Effector memory CD4-positive, alpha-beta T cell (primary cell): ENCODE results near the gene DDRGK1.
"Not testable (repeated sequence)": the region's sequence is repeated elsewhere in the genome, so short reads cannot be mapped to it uniquely, and the experiment has no call there.

Experiments
- DNase-seq, 3 donors: peaks; one replicate each; pipeline ENCODE4 v3.0.0-alpha.2; 2020
- H3K27ac ChIP-seq: 2 replicates; pipeline ENCODE4 v1.7.0; 2013; ENCODE audit warnings: mild to moderate bottlenecking, low read length, moderate library complexity; ENCODE audit not compliant: insufficient read depth, poor library complexity, severe bottlenecking
- H3K27me3 ChIP-seq: replicated peaks from 2 replicates; pipeline ENCODE4 v1.7.0; 2013; ENCODE audit warnings: mild to moderate bottlenecking, low read length; ENCODE audit not compliant: insufficient read depth, control insufficient read depth, poor library complexity, severe bottlenecking
- H3K36me3 ChIP-seq: 2 replicates; pipeline ENCODE4 v1.7.0; 2013; ENCODE audit warnings: mild to moderate bottlenecking, low read length, moderate library complexity; ENCODE audit not compliant: control insufficient read depth, insufficient read depth
- H3K4me1 ChIP-seq: 2 replicates; pipeline ENCODE4 v1.7.0; 2013; ENCODE audit warnings: low read length, mild to moderate bottlenecking; ENCODE audit not compliant: control insufficient read depth, insufficient read depth, poor library complexity, severe bottlenecking
- H3K4me3 ChIP-seq: 2 replicates; pipeline ENCODE4 v1.7.0; 2013; ENCODE audit warnings: low read length, low read depth, mild to moderate bottlenecking; ENCODE audit not compliant: insufficient read depth, poor library complexity, severe bottlenecking
- H3K9me3 ChIP-seq: 2 replicates; pipeline ENCODE4 v1.7.0; 2013; ENCODE audit warnings: mild to moderate bottlenecking, low read length, moderate library complexity; ENCODE audit not compliant: control insufficient read depth

The DDRGK1 gene

DNA sequence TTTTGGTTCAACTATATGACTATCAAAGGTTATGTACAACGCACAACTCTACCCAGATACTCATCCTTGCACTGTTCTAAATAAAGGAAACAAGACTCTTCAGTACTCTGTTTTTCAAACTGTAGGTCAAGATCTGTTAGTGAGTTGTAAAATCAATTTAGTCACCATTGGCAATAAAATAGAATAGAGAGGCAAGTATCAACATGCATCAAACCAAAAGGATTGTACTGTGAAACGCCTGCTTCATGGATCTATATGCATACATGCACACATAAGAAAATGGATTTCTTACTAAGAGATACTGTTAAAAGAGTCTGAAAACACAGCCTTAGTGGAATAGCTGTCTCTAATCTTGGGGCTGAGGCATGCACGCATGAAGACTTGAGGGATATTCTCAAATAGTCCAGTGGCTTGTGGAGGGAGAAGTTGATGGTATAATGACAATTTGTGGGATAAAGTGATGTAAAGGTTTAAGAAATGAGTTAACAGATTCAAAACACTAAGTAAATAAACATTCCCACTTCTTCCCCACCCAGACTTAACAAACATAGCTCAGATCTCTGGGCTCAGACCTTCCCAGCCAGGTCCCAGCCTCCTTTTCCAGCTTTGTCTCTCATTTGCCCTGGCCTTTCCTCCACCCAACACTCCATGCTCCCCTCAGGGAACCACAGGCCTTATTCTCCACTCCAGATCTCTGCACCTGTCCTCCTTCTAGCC lies 20.4 kb downstream of the DDRGK1 start:
- H3K36me3 ChIP-seq, result no peaks in the 10 kb centered on the region
- H3K9me3 ChIP-seq, result no peaks in the 10 kb centered on the region
- no peaks in the 10 kb centered on the region for H3K4me1 ChIP-seq
- H3K4me3 ChIP-seq, result no peak overlapping the region
- no peak overlapping the region for H3K27ac ChIP-seq
- H3K27me3 ChIP-seq, result no peaks in the 10 kb centered on the region
- no peak for DNase-seq

DNA sequence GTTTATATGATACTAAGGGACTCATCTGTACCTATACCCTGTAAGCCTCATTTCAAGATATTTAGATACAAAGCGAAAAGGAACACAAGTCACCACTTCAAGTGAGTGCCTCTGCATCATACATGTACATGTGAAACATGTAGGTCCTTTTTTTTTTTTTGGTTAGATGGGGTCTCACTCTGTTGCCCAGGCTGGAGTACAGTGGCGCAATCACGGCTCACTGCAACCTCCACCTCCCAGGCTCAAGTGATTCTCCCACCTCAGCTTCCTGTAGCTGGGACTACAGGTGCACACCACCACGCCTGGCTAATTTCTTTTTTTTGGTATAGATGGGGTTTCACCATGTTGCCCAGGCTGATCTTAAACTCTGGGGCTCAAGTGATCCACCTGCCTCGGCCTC lies 22.1 kb downstream of the DDRGK1 start:
- H3K4me1 ChIP-seq, H3K36me3 ChIP-seq, H3K9me3 ChIP-seq, H3K4me3 ChIP-seq, DNase-seq, H3K27ac ChIP-seq, H3K27me3 ChIP-seq: not testable (repeated sequence)

DNA sequence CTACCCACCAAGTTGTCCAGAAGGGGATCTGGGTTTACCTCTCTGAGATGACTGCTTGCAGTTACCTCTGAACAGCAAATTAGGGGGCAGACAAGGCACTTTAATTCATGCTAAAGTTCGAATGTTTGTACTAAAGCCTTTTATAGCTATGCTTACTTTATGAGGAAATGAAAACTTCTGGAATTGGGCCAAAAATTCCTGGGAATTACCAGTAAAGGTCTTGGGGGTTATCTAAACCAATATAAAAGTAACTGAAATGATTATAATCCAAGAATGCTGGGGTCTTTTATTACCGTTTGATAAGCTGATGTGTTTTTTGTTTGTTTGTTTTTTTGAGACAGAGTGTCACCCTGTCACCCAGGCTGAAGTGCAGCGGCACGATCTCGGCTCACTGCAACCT lies 23.2 kb downstream of the DDRGK1 start:
- Histone ChIP-seq H3K27me3 (no peaks in the 10 kb centered on the region), H3K27ac (no peak overlapping the region), H3K36me3 (no peaks in the 10 kb centered on the region), H3K4me3 (no peak overlapping the region), H3K9me3 (no peaks in the 10 kb centered on the region), H3K4me1 (no peaks in the 10 kb centered on the region)
- DNase-seq, result no peak

DNA sequence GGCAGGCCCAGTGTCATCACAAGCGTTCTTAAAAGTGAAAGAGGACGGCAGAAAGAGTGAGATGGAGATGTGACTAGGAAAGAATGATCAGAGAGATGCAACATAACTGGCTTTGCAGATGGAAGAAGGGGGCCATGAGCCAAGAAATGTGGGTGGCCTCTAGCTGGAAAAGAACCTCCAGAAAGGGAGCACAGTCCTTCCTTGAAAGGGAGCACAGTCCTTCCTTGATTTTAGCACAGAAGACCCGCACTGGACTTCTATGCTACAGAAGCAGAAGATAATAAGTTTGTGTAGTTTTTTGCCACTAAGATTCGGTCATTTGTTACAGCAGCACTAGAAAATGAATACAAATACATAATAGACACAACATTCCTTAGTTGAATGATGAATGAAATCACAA lies 24.2 kb downstream of the DDRGK1 start:
- Histone ChIP-seq H3K9me3 (no peaks in the 10 kb centered on the region), H3K27me3 (no peaks in the 10 kb centered on the region), H3K4me1 (no peaks in the 10 kb centered on the region), H3K36me3 (no peaks in the 10 kb centered on the region), H3K4me3 (no peak overlapping the region), H3K27ac (no peak overlapping the region)
- DNase-seq, result no peak

DNA sequence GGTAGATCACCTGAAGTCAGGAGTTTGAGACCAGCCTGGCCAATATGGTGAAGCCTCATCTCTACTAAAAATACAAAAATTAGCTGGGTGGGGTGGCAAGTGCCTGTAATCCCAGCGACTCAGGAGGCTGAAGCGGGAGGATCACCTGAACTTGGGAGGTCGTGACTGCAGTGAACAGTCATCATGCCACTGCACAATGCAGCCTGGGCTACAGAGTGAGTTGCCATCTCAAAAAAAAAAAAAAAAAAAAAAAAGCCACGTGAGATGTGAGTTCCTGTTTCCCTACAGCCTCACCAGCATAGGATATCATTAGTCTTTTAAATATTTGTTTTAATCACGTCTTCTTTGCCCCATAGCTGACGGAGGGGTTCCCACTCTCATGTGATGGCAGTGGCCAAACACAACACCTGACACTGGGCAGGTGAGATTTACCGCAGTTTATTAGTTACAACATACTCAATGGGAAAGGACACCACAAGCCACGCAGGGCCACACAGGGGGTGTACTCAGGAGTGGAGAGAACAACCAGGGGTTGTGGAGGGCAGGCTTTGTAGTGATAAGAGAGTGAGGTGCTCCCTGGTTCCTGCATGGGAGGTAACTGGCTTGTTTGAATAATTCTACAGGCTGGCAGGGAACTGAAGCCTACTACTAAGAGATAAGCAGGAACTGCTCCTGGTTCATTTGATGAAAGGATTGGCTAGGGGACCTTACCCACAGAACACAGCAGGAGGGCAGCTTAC lies 26.6 kb downstream of the DDRGK1 start:
- no peaks in the 10 kb centered on the region for H3K9me3 ChIP-seq
- H3K4me3 ChIP-seq, result no peak overlapping the region
- no peak overlapping the region for H3K27ac ChIP-seq
- no peaks in the 10 kb centered on the region for H3K36me3 ChIP-seq
- H3K27me3 ChIP-seq, result peaks cover 3% of the 10 kb centered on the region
- no peak for DNase-seq
- H3K4me1 ChIP-seq, result peaks cover 10% of the 10 kb centered on the region

DNA sequence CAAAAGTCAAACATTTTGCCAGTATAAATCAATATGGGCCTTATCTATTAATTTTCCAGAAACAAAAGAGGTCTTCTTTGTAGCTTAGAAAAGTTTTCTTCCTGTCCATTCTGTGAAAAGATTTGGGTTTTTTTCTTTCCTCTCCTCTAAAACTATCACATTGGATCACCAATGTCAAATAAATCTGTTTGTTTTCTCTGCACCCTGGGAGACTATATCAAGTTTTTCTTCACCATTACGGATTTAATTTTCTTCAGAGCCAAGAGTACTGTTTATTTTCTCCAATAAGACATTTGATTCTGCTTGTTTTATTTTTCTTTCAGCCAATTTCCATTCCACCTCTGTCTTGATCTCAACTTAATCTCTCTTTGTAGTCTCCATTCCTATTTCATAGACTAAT lies 29.2 kb downstream of the DDRGK1 start:
- Histone ChIP-seq H3K27ac (no peak overlapping the region), H3K27me3 (peaks cover 3% of the 10 kb centered on the region), H3K36me3 (no peaks in the 10 kb centered on the region), H3K4me1 (peaks cover 17% of the 10 kb centered on the region), H3K4me3 (no peak overlapping the region), H3K9me3 (no peaks in the 10 kb centered on the region)
- DNase-seq, result no peak

DNA sequence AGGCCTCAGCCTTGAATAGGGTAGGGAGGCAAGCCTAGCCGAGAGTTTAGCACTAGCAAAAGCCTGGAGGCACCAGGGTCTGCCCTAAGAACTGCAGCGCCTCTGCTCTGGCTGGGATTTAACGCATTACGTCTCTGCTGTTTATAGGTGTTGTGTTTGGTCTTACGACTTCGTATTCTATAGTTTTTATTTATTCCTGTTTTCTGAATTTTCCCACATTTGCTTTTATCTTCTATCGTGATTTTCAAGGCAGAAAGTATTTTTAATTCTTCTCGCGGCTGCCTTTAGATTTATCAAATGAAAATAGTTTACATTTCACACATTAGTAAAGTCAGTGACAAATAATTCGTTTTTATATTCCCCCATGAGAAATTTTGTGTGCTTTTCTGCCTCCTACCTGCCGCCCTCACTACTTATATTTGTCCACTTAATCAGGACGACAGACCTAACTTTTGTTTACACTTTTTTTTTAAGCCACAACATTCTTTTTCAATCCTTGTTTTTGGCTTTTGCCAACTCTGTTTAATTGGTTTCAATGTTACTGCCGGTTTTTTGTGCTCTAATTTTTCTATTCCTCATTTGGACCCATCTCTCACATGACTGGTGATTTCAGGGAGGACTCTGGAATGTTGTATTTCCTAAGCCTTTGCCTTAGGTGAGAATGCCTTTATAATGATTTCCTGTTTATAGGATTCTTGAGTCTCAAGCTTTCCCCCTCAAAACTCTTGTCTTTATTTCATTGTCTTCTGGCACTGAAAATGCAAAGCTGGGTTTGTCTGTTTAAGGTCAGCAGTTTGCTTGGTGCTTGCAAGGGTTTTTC lies 29.8 kb downstream of the DDRGK1 start:
- Histone ChIP-seq H3K36me3 (no peaks in the 10 kb centered on the region), H3K4me1 (peaks cover 17% of the 10 kb centered on the region), H3K27ac (no peak overlapping the region), H3K27me3 (peaks cover 3% of the 10 kb centered on the region), H3K4me3 (peak overlapping the region; percentile 94), H3K9me3 (no peaks in the 10 kb centered on the region)
- no peak for DNase-seq

DNA sequence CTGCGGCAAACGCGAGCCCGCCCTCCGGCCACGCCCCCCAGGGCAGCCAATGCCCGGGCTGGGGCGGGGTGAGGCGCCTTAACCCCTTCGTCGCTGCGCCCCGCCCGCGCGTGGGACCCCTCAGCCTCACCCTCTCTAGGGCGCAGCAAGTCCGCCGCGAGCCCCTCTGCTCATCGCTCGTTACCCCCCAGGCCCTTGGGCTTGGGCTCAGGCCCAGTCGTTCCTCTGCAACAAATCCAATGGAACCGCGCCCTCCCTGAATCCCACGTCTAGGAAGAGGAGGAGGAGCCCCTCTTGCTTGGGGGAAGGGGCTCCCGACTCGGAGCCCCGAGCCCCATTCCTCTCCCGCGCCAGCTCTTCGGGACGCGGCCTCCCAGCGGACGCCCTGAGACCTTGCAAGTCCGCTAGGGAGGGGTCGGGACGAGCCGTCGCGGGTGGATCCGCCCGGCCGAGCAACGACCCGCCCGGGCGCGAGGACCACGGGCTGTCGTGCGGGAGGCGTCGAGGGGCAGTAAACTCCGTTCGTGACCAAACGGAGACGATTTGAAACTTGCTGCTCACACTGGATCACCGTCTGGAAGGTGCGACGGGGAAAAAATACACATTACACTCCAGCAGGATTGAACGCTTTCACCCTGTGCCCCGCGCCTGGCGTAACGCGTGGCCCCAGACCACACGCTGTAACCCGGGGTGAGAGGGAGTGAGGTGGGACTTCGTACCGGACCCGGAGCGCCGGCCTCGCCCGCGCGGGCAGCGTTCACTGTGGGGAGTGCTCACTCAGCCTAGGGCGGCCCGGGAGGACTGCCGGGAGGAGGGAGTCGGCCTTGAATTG lies 30.7 kb downstream of the DDRGK1 start:
- H3K27ac ChIP-seq, result peak overlapping the region; percentile 92
- H3K36me3 ChIP-seq, result no peaks in the 10 kb centered on the region

DNA sequence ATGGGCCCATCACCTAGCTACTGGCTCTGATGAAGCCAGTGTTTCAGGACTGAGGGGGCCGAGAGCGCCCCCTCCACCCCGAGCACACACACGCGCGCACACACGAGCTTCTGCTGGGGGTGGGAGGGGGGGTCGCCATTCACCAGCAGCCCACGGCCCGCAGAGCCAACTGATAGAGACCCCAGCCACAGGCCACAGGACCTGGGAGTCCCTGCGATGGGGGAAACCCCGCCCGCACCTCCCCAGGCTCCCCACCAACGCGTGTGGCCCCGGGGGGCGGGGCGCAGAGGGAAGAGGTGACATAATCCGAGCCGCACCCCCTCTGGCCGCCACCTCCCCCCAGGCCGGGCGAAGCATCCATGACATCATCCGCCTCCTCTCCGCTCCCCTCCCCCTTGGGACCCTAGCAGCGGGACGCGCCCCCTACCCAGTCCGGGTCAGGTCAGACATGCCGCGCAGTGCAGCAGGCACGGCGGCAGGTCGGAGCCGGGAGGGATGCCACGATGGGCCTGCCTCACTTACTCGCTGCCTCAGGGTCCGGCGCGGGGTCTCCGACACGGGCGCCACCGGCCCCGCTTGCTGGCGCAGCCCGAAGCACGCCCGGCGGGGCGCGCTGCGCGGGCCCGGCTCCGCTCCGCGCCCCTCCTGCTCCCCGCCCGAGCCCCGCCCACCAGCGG lies 31.4 kb downstream of the DDRGK1 start, which contains the start of gene LZTS3:
LZTS3 (minus strand) TSS at position 617 of the 677 bp plus-strand sequence. CDS start 6,386 bp downstream, outside the sequence.
- H3K27ac ChIP-seq, result peak within 1 kb of the TSS; percentile 92
- peak within 1 kb of the TSS; percentile 94 for H3K4me3 ChIP-seq
- peaks cover 10% of the 10 kb centered on the region for H3K27me3 ChIP-seq

More for the DNA sequence above, 30.7 kb downstream of the DDRGK1 start:
- H3K9me3 ChIP-seq, result no peaks in the 10 kb centered on the region
- peaks cover 17% of the 10 kb centered on the region for H3K4me1 ChIP-seq
- DNase-seq, result peak; percentile 79 to 80 (median 79)
- peak overlapping the region; percentile 94 for H3K4me3 ChIP-seq
- H3K27me3 ChIP-seq, result peaks cover 3% of the 10 kb centered on the region

More for the DNA sequence above, 31.4 kb downstream of the DDRGK1 start, which contains the start of gene LZTS3:
- H3K4me1 ChIP-seq, result peaks cover 17% of the 10 kb centered on the region
- H3K9me3 ChIP-seq, result no peaks in the 10 kb centered on the region
- no peaks in the 10 kb centered on the region for H3K36me3 ChIP-seq
- peak; percentile 82 to 84 (median 83) for DNase-seq
